ENCODE data around the gene ASTL.

The ASTL gene

DNA sequence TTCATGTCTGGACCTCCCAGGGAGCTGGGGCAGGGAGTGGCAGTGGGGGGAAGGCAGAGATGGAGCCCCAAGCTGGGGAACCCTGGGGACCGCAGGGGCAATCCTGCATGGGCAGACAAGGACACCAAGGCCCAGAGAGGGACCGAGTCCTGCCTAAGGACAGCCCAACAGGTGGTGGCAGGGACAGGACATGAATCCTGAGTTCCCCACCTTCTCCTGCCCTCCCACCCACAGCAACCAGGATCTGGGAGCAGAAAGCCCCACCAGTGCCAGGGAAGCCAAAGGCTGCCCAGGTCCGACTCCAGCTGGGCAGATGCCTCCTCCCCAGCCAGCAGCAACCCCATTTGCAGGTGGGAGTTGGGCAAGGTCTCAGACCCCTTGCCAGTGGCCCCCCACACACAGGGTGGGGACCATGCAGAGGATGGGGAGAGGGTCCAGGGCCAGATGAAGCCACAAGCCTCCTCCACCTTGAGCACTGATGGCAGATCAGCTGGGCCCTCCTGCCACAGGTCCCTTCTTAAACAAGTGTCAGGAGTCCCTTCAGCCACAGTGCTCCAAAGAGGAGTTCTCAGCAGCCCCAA lies 28.3 kb downstream of the ASTL start:
- TF ChIP-seq SPI1 (IDR thresholded peaks at IDR 0.05; ENCODE audit: borderline replicate concordance, low read depth) (no peak), POLR2AphosphoS5 (IDR thresholded peaks at IDR 0.05; ENCODE audit: low read depth) (no peak), GABPA (IDR thresholded peaks at IDR 0.05; ENCODE audit: low read depth) (no peak), CTCF (IDR thresholded peaks at IDR 0.05; ENCODE audit: insufficient read depth, low read length) (no peak)
- TF ChIP-seq, protein P1, sequence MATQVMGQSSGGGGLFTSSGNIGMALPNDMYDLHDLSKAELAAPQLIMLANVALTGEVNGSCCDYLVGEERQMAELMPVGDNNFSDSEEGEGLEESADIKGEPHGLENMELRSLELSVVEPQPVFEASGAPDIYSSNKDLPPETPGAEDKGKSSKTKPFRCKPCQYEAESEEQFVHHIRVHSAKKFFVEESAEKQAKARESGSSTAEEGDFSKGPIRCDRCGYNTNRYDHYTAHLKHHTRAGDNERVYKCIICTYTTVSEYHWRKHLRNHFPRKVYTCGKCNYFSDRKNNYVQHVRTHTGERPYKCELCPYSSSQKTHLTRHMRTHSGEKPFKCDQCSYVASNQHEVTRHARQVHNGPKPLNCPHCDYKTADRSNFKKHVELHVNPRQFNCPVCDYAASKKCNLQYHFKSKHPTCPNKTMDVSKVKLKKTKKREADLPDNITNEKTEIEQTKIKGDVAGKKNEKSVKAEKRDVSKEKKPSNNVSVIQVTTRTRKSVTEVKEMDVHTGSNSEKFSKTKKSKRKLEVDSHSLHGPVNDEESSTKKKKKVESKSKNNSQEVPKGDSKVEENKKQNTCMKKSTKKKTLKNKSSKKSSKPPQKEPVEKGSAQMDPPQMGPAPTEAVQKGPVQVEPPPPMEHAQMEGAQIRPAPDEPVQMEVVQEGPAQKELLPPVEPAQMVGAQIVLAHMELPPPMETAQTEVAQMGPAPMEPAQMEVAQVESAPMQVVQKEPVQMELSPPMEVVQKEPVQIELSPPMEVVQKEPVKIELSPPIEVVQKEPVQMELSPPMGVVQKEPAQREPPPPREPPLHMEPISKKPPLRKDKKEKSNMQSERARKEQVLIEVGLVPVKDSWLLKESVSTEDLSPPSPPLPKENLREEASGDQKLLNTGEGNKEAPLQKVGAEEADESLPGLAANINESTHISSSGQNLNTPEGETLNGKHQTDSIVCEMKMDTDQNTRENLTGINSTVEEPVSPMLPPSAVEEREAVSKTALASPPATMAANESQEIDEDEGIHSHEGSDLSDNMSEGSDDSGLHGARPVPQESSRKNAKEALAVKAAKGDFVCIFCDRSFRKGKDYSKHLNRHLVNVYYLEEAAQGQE (IDR thresholded peaks at IDR 0.05; ENCODE audit: insufficient replicate concordance, low read depth), result no peak
- DNase-seq (ENCODE audit: low read depth in 1 of 2, low spot score in 1 of 2), result no peak
- Histone ChIP-seq H3K27ac (replicated peaks) (no peak overlapping the region), H3K27me3 (ENCODE audit: insufficient read depth, poor library complexity, severe bottlenecking) (no peaks in the 10 kb centered on the region), H3K4me3 (replicated peaks; ENCODE audit: insufficient read depth, low read length) (no peak overlapping the region)

DNA sequence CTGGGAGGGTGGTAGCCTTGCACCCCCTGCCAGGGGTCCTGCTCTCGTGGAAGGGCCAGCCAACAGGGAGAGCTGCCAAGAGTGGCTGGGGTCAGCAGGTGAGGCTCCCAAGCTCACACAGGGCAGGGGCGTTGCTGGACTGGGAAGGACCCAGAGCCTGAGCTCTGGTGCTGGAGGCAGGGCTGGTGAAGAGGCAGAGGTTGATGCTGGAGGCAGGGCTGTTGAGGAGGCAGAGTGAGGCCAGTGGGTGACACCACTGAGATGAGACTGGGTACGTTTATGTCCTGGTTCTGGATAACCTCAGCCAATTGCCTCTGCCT lies 29.0 kb downstream of the ASTL start:
- Histone ChIP-seq H3K27me3 (ENCODE audit: insufficient read depth, poor library complexity, severe bottlenecking) (no peaks in the 10 kb centered on the region), H3K4me3 (replicated peaks; ENCODE audit: insufficient read depth, low read length) (no peak overlapping the region), H3K27ac (replicated peaks) (no peak overlapping the region)
- TF ChIP-seq, protein P1 (IDR thresholded peaks at IDR 0.05; ENCODE audit: insufficient replicate concordance, low read depth), result no peak
- no peak for TF ChIP-seq SPI1 (IDR thresholded peaks at IDR 0.05; ENCODE audit: borderline replicate concordance, low read depth)
- no peak for TF ChIP-seq GABPA (IDR thresholded peaks at IDR 0.05; ENCODE audit: low read depth)
- TF ChIP-seq CTCF (IDR thresholded peaks at IDR 0.05; ENCODE audit: insufficient read depth, low read length), result no peak
- no peak for TF ChIP-seq POLR2AphosphoS5 (IDR thresholded peaks at IDR 0.05; ENCODE audit: low read depth)
- DNase-seq (ENCODE audit: low read depth in 1 of 2, low spot score in 1 of 2), result no peak

- H3K27ac ChIP-seq (replicated peaks), result no peak overlapping the region
- H3K4me3 ChIP-seq (replicated peaks; ENCODE audit: insufficient read depth, low read length), result no peak overlapping the region
- no peak for TF ChIP-seq CTCF (IDR thresholded peaks at IDR 0.05; ENCODE audit: insufficient read depth, low read length)
- no peak for TF ChIP-seq GABPA (IDR thresholded peaks at IDR 0.05; ENCODE audit: low read depth)
- TF ChIP-seq, protein P1 (IDR thresholded peaks at IDR 0.05; ENCODE audit: insufficient replicate concordance, low read depth), result no peak
- DNase-seq (ENCODE audit: low read depth in 1 of 2, low spot score in 1 of 2), result no peak
- H3K27me3 ChIP-seq (ENCODE audit: insufficient read depth, poor library complexity, severe bottlenecking), result no peaks in the 10 kb centered on the region
Observed at GRCh38 chr2:96108541-96109360, 29.6 kb downstream of the ASTL start.

All from HL-60 (cell line).